H1 (cell line): ENCODE data around the gene PF4V1. TPM values are rescaled to one million over a fixed set of nuclear protein-coding genes. Genes with fewer than 3 reads are reported as not detected.
"Not testable (repeated sequence)": the region's sequence is repeated elsewhere in the genome, so short reads cannot be mapped to it uniquely, and the experiment has no call there.

Source experiments
- CTCF ChIA-PET: fragments of 300-600 bp; sonication (Branson Sonifier 250); formaldehyde crosslinking; loops from one replicate; lab custom pipeline; 2021; ENCODE audit not compliant: partially characterized antibody; lab: Charles Lee
- POLR2A ChIA-PET: fragments of 300-600 bp; sonication (Branson Sonifier 250); formaldehyde crosslinking; loops from one replicate; lab custom pipeline; 2021; ENCODE audit warnings: inconsistent platforms; ENCODE audit not compliant: partially characterized antibody; lab: Charles Lee
- DNase-seq, 2 experiments: peaks; one replicate each; pipeline versions ENCODE4 v3.0.0 to v3.0.0-alpha.2; 2010 to 2022; ENCODE audit warnings: low spot score in 2 of 2, low read depth in 1 of 2, mixed read lengths in 1 of 2
- FAIRE-seq: peaks from 2 replicates; lab custom pipeline; 2011; peaks lifted over from hg19 to GRCh38; lab: Jason Lieb, UNC
- H2AFZ ChIP-seq: 2 replicates; pipeline ENCODE4 v1.8.1; 2012; ENCODE audit warnings: low read length, inconsistent platforms
- H2AK5ac ChIP-seq: 2 replicates; pipeline ENCODE4 v1.6.1; 2013; ENCODE audit warnings: low read depth, low read length
- H2BK120ac ChIP-seq: replicated peaks from 2 replicates; pipeline ENCODE3; 2013; ENCODE audit warnings: low read depth, low read length, inconsistent platforms
- H2BK12ac ChIP-seq: 2 replicates; pipeline ENCODE4 v1.6.1; 2013; ENCODE audit warnings: low read depth, low read length
- H2BK15ac ChIP-seq: 2 replicates; pipeline ENCODE4 v1.6.1; 2013; ENCODE audit warnings: low read length
- H2BK20ac ChIP-seq: 2 replicates; pipeline ENCODE4 v1.6.1; 2013; ENCODE audit warnings: low read length
- H2BK5ac ChIP-seq: 2 replicates; pipeline ENCODE4 v1.6.1; 2013; ENCODE audit warnings: low read depth, low read length
- H3K14ac ChIP-seq: 2 replicates; pipeline ENCODE4 v1.6.1; 2013; ENCODE audit warnings: inconsistent platforms; ENCODE audit not compliant: insufficient read length
- H3K18ac ChIP-seq: 2 replicates; pipeline ENCODE4 v1.6.1; 2013; ENCODE audit warnings: low read length; ENCODE audit errors: extremely low read depth
- H3K23ac ChIP-seq: 2 replicates; pipeline ENCODE4 v1.6.1; 2013; ENCODE audit warnings: inconsistent platforms; ENCODE audit not compliant: insufficient read length
- H3K23me2 ChIP-seq: 2 replicates; pipeline ENCODE4 v1.6.1; 2013; ENCODE audit warnings: low read depth, low read length
- H3K27ac ChIP-seq: 2 replicates; pipeline ENCODE4 v1.6.1; 2011; ENCODE audit warnings: low read depth, low read length, inconsistent platforms
- H3K27me3 ChIP-seq, 4 experiments: replicated peaks in 1 of 4; 1 replicate in 1 of 4; 2 replicates in 3 of 4; pipeline versions ENCODE4 v1.6.1 to v1.8.1; 2011 to 2013; ENCODE audit warnings: low read length in 3 of 4, mild to moderate bottlenecking in 3 of 4, inconsistent platforms in 2 of 4, mixed read lengths in 2 of 4, moderate library complexity in 1 of 4; ENCODE audit not compliant: control insufficient read depth in 3 of 4, insufficient read depth in 3 of 4; ENCODE audit errors: extremely low read depth in 1 of 4
- H3K36me3 ChIP-seq, 4 experiments: 2 replicates each; pipeline versions ENCODE4 v1.6.1 to v1.8.1; 2011 to 2013; ENCODE audit warnings: mild to moderate bottlenecking in 4 of 4, low read length in 3 of 4, moderate library complexity in 2 of 4, control low read depth in 1 of 4, inconsistent platforms in 1 of 4; ENCODE audit not compliant: insufficient read depth in 4 of 4, control insufficient read depth in 2 of 4
- H3K4ac ChIP-seq: replicated peaks from 2 replicates; pipeline ENCODE3; 2013; ENCODE audit warnings: low read length, low read depth, mixed read lengths, inconsistent platforms; ENCODE audit not compliant: insufficient read length
- H3K4me1 ChIP-seq, 4 experiments: replicated peaks in 1 of 4; 1 replicate in 1 of 4; 2 replicates in 3 of 4; pipeline versions ENCODE4 v1.6.1 to v1.8.1; 2011 to 2013; ENCODE audit warnings: low read length in 3 of 4, inconsistent platforms in 2 of 4, mixed read lengths in 1 of 4; ENCODE audit not compliant: insufficient read depth in 4 of 4, control insufficient read depth in 3 of 4
- H3K4me2 ChIP-seq, 2 experiments: 2 replicates each; pipeline versions ENCODE4 v1.6.1 to v1.8.1; 2011 to 2013; ENCODE audit warnings: low read depth in 2 of 2, low read length in 2 of 2, control low read depth in 1 of 2, inconsistent platforms in 1 of 2, mild to moderate bottlenecking in 1 of 2; ENCODE audit not compliant: insufficient read depth in 1 of 2
- H3K4me3 ChIP-seq, 4 experiments: fragments of 200-600, 300-600 bp in 1 of 4; sonication (generic), shearing (Covaris generic), sonication (Bioruptor Twin) in 1 of 4; 2 replicates each; pipeline versions ENCODE4 v1.5.1 to v1.8.1; 2011 to 2016; ENCODE audit warnings: low read length in 4 of 4, low read depth in 3 of 4, control low read depth in 2 of 4, inconsistent platforms in 2 of 4, mild to moderate bottlenecking in 2 of 4, mixed read lengths in 1 of 4, moderate library complexity in 1 of 4; ENCODE audit not compliant: insufficient read depth in 2 of 4; ENCODE audit errors: extremely low read depth in 1 of 4
- H3K56ac ChIP-seq: replicated peaks from 2 replicates; pipeline ENCODE3; 2013; ENCODE audit warnings: low read depth, mild to moderate bottlenecking, mixed read lengths, low read length, inconsistent platforms; ENCODE audit not compliant: insufficient read length
- H3K79me1 ChIP-seq: 2 replicates; pipeline ENCODE4 v1.6.1; 2013; ENCODE audit warnings: low read depth, low read length, control low read depth
- H3K79me2 ChIP-seq, 2 experiments: 2 replicates each; pipeline versions ENCODE4 v1.6.1 to v1.8.1; 2012 to 2013; ENCODE audit warnings: low read length in 2 of 2, mild to moderate bottlenecking in 2 of 2, inconsistent platforms in 1 of 2; ENCODE audit not compliant: insufficient read depth in 2 of 2, control insufficient read depth in 1 of 2
- H3K9ac ChIP-seq, 4 experiments: replicated peaks in 1 of 4; 1 replicate in 1 of 4; 2 replicates in 3 of 4; pipeline versions ENCODE4 v1.6.1 to v1.8.1; 2011 to 2013; ENCODE audit warnings: low read depth in 3 of 4, low read length in 3 of 4, control low read depth in 2 of 4, mild to moderate bottlenecking in 2 of 4, moderate library complexity in 2 of 4, inconsistent platforms in 1 of 4; ENCODE audit errors: extremely low read depth in 1 of 4
- H3K9me3 ChIP-seq, 2 experiments: 2 replicates each; pipeline versions ENCODE4 v1.6.1 to v1.8.1; 2012 to 2013; ENCODE audit warnings: mild to moderate bottlenecking in 2 of 2, moderate library complexity in 2 of 2, control low read depth in 1 of 2, inconsistent platforms in 1 of 2, low read depth in 1 of 2, low read length in 1 of 2, mixed read lengths in 1 of 2; ENCODE audit not compliant: insufficient read depth in 2 of 2
- H4K20me1 ChIP-seq, 2 experiments: replicated peaks in 1 of 2; 2 replicates each; pipeline versions ENCODE3 to v1.8.1; 2011 to 2013; ENCODE audit warnings: inconsistent platforms in 2 of 2, low read length in 2 of 2, mild to moderate bottlenecking in 1 of 2; ENCODE audit not compliant: insufficient read depth in 2 of 2, control insufficient read depth in 1 of 2
- H4K5ac ChIP-seq: 2 replicates; pipeline ENCODE4 v1.6.1; 2013; ENCODE audit warnings: low read length, low read depth, mixed read lengths, inconsistent platforms; ENCODE audit not compliant: insufficient read length
- H4K8ac ChIP-seq: 2 replicates; pipeline ENCODE4 v1.8.0; 2013; ENCODE audit warnings: mild to moderate bottlenecking, moderate library complexity, low read length, inconsistent platforms; ENCODE audit not compliant: insufficient read depth; ENCODE audit errors: extremely low read depth
- H4K91ac ChIP-seq: replicated peaks from 2 replicates; pipeline ENCODE3; 2013; ENCODE audit warnings: low read length, mixed read lengths, inconsistent platforms; ENCODE audit not compliant: insufficient read length
- WGBS, 2 experiments: shearing (Covaris generic) in 1 of 2; methylation state at CpG; one replicate each; pipeline versions ENCODE4 v1.1.6 to v1.1.7; 2013 to 2015; ENCODE audit warnings: low lambda C conversion rate in 2 of 2, mixed read lengths in 2 of 2, inconsistent platforms in 1 of 2, low coverage in 1 of 2, missing lambda C conversion rate in 1 of 2; ENCODE audit not compliant: insufficient replicate concordance in 2 of 2, insufficient coverage in 1 of 2, insufficient read length in 1 of 2; ENCODE audit errors: extremely low coverage in 1 of 2, missing lambda C conversion rate in 1 of 2; 5-methylcytosine and 5-hydroxymethylcytosine counted together
- polyA plus RNA-seq, 7 experiments: library from polyadenylated mRNA; depleted of rRNA in 3 of 7; stranded (reverse) in 5 of 7; unstranded in 2 of 7; fragments of >200 nt in 5 of 7; fragments of 200-250 nt in 2 of 7; gene quantifications; 1 replicate in 5 of 7; 2 replicates in 1 of 7; 4 replicates in 1 of 7; pipeline versions ENCODE4 v1.2.1 to v1.2.3, GENCODE V29; 2011 to 2013; ENCODE audit warnings: missing spikeins in 2 of 7, mixed read lengths in 2 of 7
- total RNA-seq: library from RNA; stranded (reverse); fragmentation: NEBNext Ultra II Directional; extraction: Animal tissue kit (Norgen Biotek cat#: 25700); gene quantifications from 2 replicates; pipeline ENCODE4 v1.2.1, GENCODE V29; 2021

PF4V1 gene
- total and polyA plus RNA-seq, 2 of the 8 experiments (the other 6 are each of a cell fraction or from before 2014, with no cell fraction given), result not detected

GRCh38 chr4:73899338-73899737 lies 46.2 kb downstream of the PF4V1 start:
- FAIRE-seq, H3K4ac ChIP-seq: not testable (repeated sequence)

More at GRCh38 chr4:73899338-73899737, 46.2 kb downstream of the PF4V1 start:
- H2BK20ac ChIP-seq, H3K9ac ChIP-seq, POLR2A ChIA-PET, H3K4me2 ChIP-seq, H2BK5ac ChIP-seq, H3K79me1 ChIP-seq, H3K56ac ChIP-seq, H3K4me3 ChIP-seq, H3K23ac ChIP-seq, H2AFZ ChIP-seq, CTCF ChIA-PET, H2BK15ac ChIP-seq, H2AK5ac ChIP-seq, H3K79me2 ChIP-seq, H3K18ac ChIP-seq, H4K5ac ChIP-seq, H3K36me3 ChIP-seq, H2BK120ac ChIP-seq, H3K4me1 ChIP-seq, H2BK12ac ChIP-seq, H4K20me1 ChIP-seq, H4K8ac ChIP-seq, H3K27me3 ChIP-seq, H4K91ac ChIP-seq, H3K9me3 ChIP-seq, H3K27ac ChIP-seq, H3K23me2 ChIP-seq, DNase-seq, H3K14ac ChIP-seq: not testable (repeated sequence)
- 91% methylated on average over 3 of the region's 3 CpGs; no CpG with 5 or more reads in 1 of the 2 experiments for WGBS, 2 experiments
